BLaER1 treated with 17β-estradiol and CSF1 and Interleukin-3, amounts not matched to agents 10 nM and 100 nM (cell line): ENCODE measurements around the gene PTPRJ.
A peak's percentile ranks its signal among the peaks of the same experiment; 100 is the strongest.

Experiments used
- H3K27ac ChIP-seq, 11 experiments: shearing (Covaris generic); formaldehyde crosslinking; 2 replicates each; pipeline ENCODE4 v1.8.1; 2022
- H3K27me3 ChIP-seq, 11 experiments: shearing (Covaris generic); formaldehyde crosslinking; 2 replicates each; pipeline ENCODE4 v1.8.1; 2022
- H3K36me3 ChIP-seq, 11 experiments: shearing (Covaris generic); formaldehyde crosslinking; 2 replicates each; pipeline ENCODE4 v1.8.1; 2022
- H3K4me1 ChIP-seq, 10 experiments: shearing (Covaris generic); formaldehyde crosslinking; 2 replicates each; pipeline ENCODE4 v1.8.1; 2022
- H3K4me2 ChIP-seq, 11 experiments: shearing (Covaris generic); formaldehyde crosslinking; 2 replicates each; pipeline ENCODE4 v1.8.1; 2022
- H3K4me3 ChIP-seq, 10 experiments: shearing (Covaris generic); formaldehyde crosslinking; 2 replicates each; pipeline ENCODE4 v1.8.1; 2022
- H3K9ac ChIP-seq, 11 experiments: shearing (Covaris generic); formaldehyde crosslinking; 2 replicates each; pipeline ENCODE4 v1.8.1; 2022
- H3K9me3 ChIP-seq, 11 experiments: shearing (Covaris generic); formaldehyde crosslinking; replicated peaks in 1 of 11; 2 replicates each; pipeline ENCODE4 v1.8.1; 2022
- H4K20me1 ChIP-seq, 11 experiments: shearing (Covaris generic); formaldehyde crosslinking; 2 replicates each; pipeline ENCODE4 v1.8.1; 2022
- Cebpa-rat ChIP-seq, 11 experiments: shearing (Covaris generic); IDR thresholded peaks; 2 replicates each; pipeline ENCODE4 v1.8.1; 2022

Gene PTPRJ

DNA sequence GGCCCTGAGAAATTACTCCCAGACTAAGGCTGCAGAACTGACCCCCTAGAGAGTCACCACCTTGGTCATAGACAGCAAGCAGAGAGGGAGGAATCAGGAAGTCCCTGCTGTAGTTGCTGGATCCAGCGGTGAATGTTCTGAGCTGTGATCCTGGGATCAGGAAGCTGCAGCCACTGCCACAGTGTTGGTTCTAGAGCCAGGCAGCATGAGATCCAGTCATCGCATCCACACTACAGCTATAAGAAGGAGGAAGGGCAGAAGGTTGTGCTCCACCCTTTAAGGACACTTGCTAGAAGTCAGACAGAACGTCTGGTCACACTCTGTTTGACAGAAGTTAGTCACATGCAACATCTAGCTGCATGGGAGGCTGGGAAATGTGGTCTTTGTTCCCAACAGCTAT lies 131.5 kb downstream of the PTPRJ start:
- H3K36me3 ChIP-seq: peaks cover 16 to 57% (median 38%) of the 10 kb centered on the region in 11 experiments; a peak in 21 of 22 replicates
- H3K4me2 ChIP-seq: peak overlapping the region; percentile 33 to 75 (median 50)
- no peaks in the 10 kb centered on the region for H3K27me3 ChIP-seq
- H3K4me1 ChIP-seq: peaks cover 48 to 58% (median 49%) of the 10 kb centered on the region in 10 experiments
- peaks cover 22 to 47% (median 43%) of the 10 kb centered on the region in 11 experiments for H3K9me3 ChIP-seq
- H3K27ac ChIP-seq: peak overlapping the region in 7 of 11 experiments; percentile 2 to 57 (median 25); a peak in 10 of 22 replicates
- H3K9ac ChIP-seq: 0 out of 22 replicates have a peak overlapping the region, but pooled peaks of 1 of the 11 experiments have one; percentile 18
- TF ChIP-seq Cebpa-rat (IDR thresholded peaks at IDR 0.05): no peak
- H4K20me1 ChIP-seq: peaks cover 0 to 94% (median 7%) of the 10 kb centered on the region in 11 experiments; a peak in 11 of 22 replicates
- H3K4me3 ChIP-seq: no peak overlapping the region

DNA sequence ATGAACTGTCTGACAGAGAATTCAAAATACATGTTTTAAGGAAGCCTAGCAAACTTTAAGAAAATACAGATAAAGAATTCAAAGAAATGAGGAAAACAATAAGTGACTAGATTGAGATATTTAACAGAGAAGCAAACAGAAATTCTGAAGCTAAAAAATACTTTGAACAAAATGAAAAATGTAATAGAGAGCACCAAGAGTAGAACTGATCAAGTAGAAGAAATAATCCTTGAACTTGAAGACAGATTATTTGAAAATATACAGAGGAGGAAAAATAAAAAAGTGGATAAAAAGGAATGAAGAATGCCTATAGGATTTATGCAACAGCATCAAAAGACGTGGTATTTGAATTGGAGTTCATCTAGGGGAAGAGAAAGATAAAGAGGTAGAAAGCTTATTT lies 134.4 kb downstream of the PTPRJ start:
- Histone ChIP-seq H3K27ac (no peak overlapping the region), H3K4me2 (no peak overlapping the region), H3K36me3 (peaks cover 16 to 85% (median 53%) of the 10 kb centered on the region in 11 experiments; a peak in 21 of 22 replicates), H3K4me1 (peaks cover 20 to 31% (median 24%) of the 10 kb centered on the region in 10 experiments), H3K4me3 (peak overlapping the region in 1 of 10 experiments; percentile 10; a peak in 2 of 20 replicates), H3K9me3 (peaks cover 22 to 59% (median 46%) of the 10 kb centered on the region in 11 experiments), H3K27me3 (no peaks in the 10 kb centered on the region), H3K9ac (no peak overlapping the region), H4K20me1 (peaks cover 0 to 94% (median 0%) of the 10 kb centered on the region in 11 experiments; a peak in 6 of 22 replicates)
- no peak for TF ChIP-seq Cebpa-rat (IDR thresholded peaks at IDR 0.05)

DNA sequence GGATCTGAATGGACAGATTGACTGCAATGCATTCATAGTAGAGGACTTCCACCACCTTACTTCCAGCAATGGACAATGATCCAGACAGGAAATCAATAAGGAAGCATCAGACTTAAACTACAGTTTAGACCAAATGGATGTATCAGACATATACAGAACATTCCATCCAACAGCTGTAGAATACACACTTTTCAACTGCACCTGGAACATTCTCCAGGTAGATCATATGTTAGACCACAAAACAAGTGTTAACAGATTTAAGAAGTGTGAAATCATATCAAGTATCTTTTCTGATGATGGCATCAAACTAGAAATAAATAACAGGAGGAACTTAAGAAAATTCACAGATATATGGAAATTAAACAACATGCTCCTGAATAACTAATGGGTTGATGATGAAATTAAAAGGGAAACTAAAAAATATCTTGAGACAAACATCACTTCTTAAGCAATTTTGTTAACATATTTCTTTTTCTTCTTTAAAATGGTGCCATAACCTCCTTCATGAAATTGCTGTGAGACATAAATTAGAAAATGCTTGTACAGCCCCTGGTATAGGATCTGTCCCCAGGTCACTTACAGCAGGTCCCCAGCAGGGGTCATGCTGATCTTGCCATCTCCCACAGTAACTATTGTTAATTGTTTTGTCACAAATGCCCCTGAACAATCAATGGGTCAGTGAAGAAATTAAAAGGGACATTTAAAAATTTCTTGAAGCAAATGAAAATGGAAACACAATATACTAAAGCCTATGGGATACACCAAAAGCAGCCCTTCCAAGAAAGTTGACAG lies 136.3 kb downstream of the PTPRJ start:
- H4K20me1 ChIP-seq: peaks cover 0 to 96% (median 0%) of the 10 kb centered on the region in 11 experiments; a peak in 6 of 22 replicates
- no peaks in the 10 kb centered on the region for H3K27me3 ChIP-seq
- H3K9me3 ChIP-seq: peaks cover 22 to 62% (median 46%) of the 10 kb centered on the region in 11 experiments
- H3K9ac ChIP-seq: no peak overlapping the region
- H3K4me1 ChIP-seq: peaks cover 7 to 12% (median 9%) of the 10 kb centered on the region in 10 experiments
- H3K4me2 ChIP-seq: no peak overlapping the region
- no peak for TF ChIP-seq Cebpa-rat (IDR thresholded peaks at IDR 0.05)
- H3K27ac ChIP-seq: no peak overlapping the region
- H3K36me3 ChIP-seq: peaks cover 16 to 99% (median 67%) of the 10 kb centered on the region in 11 experiments; a peak in 21 of 22 replicates
- H3K4me3 ChIP-seq: no peak overlapping the region

DNA sequence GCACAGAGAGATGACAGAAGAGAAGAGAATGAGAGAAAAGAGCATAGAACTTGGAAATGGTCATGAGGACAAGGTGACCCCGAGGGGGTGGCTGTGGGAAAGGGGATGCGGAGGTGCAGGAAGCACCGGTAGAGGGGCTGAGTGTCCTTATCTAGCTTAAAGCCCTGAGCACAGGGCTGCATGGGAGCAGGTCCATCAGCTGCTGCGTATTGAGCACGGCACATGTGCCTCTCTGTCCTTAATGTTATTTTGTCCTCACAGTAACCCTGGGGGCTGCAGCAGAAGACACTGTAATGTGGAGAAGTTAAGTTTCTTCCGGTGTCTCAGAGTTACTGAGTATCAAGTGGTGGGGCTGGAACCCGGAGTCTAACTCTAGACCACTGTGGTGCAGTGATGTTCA lies 141.9 kb downstream of the PTPRJ start:
- no peak overlapping the region for H3K27ac ChIP-seq
- H3K27me3 ChIP-seq: no peaks in the 10 kb centered on the region
- TF ChIP-seq Cebpa-rat (IDR thresholded peaks at IDR 0.05): no peak
- H3K4me2 ChIP-seq: no peak overlapping the region
- peaks cover 0 to 100% (median 0%) of the 10 kb centered on the region in 11 experiments; a peak in 8 of 22 replicates for H4K20me1 ChIP-seq
- no peak overlapping the region for H3K9ac ChIP-seq
- H3K9me3 ChIP-seq: peaks cover 0 to 19% (median 0%) of the 10 kb centered on the region in 11 experiments; a peak in 6 of 22 replicates
- H3K36me3 ChIP-seq: peaks cover 0 to 100% (median 65%) of the 10 kb centered on the region in 11 experiments; a peak in 20 of 22 replicates
- H3K4me3 ChIP-seq: no peak overlapping the region
- H3K4me1 ChIP-seq: peaks cover 4 to 41% (median 38%) of the 10 kb centered on the region in 10 experiments; a peak in 17 of 20 replicates

DNA sequence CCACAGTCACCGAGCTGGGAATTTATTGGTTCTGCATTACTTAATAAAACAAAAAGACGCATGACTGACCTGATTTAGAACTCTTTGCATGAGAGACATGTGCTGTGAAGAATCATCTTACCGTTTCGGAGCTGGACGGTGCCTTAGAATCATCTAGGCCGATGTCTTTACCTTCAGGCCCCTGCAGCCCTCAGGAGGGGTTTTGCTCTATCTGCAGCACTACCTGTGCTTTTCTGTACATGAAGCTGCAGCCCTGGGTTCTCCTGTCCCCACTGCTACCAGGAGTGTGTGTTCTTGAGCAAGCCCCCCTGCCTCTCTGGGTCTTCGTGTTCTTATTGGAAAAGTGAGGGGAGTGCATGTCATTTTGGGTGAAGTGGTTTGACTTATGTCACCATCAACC lies 142.3 kb downstream of the PTPRJ start:
- TF ChIP-seq Cebpa-rat (IDR thresholded peaks at IDR 0.05): no peak
- peaks cover 0 to 19% (median 0%) of the 10 kb centered on the region in 11 experiments; a peak in 6 of 22 replicates for H3K9me3 ChIP-seq
- H4K20me1 ChIP-seq: peaks cover 0 to 100% (median 0%) of the 10 kb centered on the region in 11 experiments; a peak in 8 of 22 replicates
- peaks cover 4 to 45% (median 43%) of the 10 kb centered on the region in 10 experiments; a peak in 18 of 20 replicates for H3K4me1 ChIP-seq
- H3K36me3 ChIP-seq: peaks cover 0 to 100% (median 68%) of the 10 kb centered on the region in 11 experiments; a peak in 20 of 22 replicates
- H3K27me3 ChIP-seq: no peaks in the 10 kb centered on the region
- no peak overlapping the region for H3K4me2 ChIP-seq
- no peak overlapping the region for H3K27ac ChIP-seq
- H3K4me3 ChIP-seq: no peak overlapping the region
- no peak overlapping the region for H3K9ac ChIP-seq

DNA sequence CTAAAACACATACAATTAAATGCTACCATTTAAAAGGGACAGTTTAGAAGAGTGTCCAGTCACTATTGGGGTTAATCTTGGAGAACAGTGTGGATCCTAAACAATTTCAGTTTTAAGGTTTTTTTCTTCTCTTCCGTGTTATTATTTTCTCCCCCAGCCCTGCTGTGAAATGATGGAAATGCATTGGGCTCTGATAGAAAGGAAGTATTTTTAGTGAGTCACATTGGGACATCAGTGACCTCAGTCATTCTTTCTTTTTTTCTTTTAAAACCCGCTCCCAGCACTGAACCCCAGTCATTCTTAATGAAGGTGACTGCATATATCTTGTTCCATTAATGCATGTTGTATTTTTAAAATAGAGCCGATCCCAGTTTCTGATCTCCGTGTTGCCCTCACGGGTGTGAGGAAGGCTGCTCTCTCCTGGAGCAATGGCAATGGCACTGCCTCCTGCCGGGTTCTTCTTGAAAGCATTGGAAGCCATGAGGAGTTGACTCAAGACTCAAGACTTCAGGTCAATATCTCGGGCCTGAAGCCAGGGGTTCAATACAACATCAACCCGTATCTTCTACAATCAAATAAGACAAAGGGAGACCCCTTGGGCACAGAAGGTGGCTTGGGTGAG lies 143.0 kb downstream of the PTPRJ start:
- peaks cover 0 to 100% (median 0%) of the 10 kb centered on the region in 11 experiments; a peak in 8 of 22 replicates for H4K20me1 ChIP-seq
- H3K4me3 ChIP-seq: no peak overlapping the region
- H3K36me3 ChIP-seq: peaks cover 0 to 100% (median 69%) of the 10 kb centered on the region in 11 experiments; a peak in 20 of 22 replicates
- peaks cover 0 to 15% (median 0%) of the 10 kb centered on the region in 11 experiments; a peak in 5 of 22 replicates for H3K9me3 ChIP-seq
- peak overlapping the region in 8 of 11 experiments; percentile 21 to 66 (median 56); a peak in 13 of 22 replicates for H3K4me2 ChIP-seq
- H3K27ac ChIP-seq: no peak overlapping the region
- H3K27me3 ChIP-seq: no peaks in the 10 kb centered on the region
- H3K4me1 ChIP-seq: peaks cover 4 to 53% (median 49%) of the 10 kb centered on the region in 10 experiments; a peak in 19 of 20 replicates
- H3K9ac ChIP-seq: no peak overlapping the region
- TF ChIP-seq Cebpa-rat (IDR thresholded peaks at IDR 0.05): no peak

DNA sequence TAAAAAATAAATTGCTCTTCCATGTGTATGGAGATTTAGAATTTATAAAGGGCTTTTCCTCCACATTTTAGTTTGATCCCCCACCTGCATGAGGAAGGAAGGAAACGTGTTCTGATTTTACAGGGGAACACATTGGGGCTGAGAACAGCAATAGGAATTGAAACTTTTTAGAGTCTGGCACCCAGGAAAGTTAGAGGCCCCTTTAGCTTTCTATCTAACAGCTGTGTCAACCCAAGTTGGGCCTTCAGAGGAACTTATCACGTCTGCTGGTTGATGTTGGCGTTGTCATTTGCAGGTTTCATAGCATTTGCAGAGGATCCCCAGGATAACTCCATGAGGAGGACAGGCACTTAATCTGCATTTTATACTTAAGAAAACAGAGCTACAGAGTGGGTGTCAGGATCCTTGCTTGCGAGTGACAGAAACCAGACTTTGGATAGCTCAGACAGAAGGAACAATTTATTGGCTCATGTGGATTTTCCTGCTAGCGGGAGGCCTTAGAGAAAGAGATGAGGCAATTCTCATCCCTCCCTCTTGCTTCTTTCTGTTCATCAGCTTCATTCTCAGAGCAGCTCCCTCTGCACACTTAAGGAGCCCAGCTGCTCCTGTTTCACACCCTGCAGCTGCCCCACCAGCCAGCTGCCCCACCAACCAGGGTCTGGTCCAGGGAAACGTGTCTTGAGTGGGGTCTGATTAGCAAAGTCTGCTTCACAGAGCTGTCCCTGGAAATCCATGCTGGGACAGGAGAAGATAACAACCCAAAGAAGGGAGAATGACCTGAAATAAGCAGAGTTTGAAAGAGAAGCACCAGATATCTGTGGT lies 143.8 kb downstream of the PTPRJ start:
- Histone ChIP-seq H3K9ac (no peak overlapping the region), H3K4me2 (peak overlapping the region in 8 of 11 experiments; percentile 21 to 66 (median 56); a peak in 15 of 22 replicates), H3K4me3 (no peak overlapping the region), H3K36me3 (peaks cover 4 to 100% (median 70%) of the 10 kb centered on the region in 11 experiments; a peak in 21 of 22 replicates), H3K27me3 (no peaks in the 10 kb centered on the region), H4K20me1 (peaks cover 0 to 100% (median 0%) of the 10 kb centered on the region in 11 experiments; a peak in 8 of 22 replicates), H3K9me3 (peaks cover 0 to 11% (median 3%) of the 10 kb centered on the region in 11 experiments; a peak in 5 of 22 replicates), H3K27ac (0 out of 22 replicates have a peak overlapping the region, but pooled peaks of 1 of the 11 experiments have one; percentile 12), H3K4me1 (peaks cover 11 to 60% (median 56%) of the 10 kb centered on the region in 10 experiments)
- no peak for TF ChIP-seq Cebpa-rat (IDR thresholded peaks at IDR 0.05)

DNA sequence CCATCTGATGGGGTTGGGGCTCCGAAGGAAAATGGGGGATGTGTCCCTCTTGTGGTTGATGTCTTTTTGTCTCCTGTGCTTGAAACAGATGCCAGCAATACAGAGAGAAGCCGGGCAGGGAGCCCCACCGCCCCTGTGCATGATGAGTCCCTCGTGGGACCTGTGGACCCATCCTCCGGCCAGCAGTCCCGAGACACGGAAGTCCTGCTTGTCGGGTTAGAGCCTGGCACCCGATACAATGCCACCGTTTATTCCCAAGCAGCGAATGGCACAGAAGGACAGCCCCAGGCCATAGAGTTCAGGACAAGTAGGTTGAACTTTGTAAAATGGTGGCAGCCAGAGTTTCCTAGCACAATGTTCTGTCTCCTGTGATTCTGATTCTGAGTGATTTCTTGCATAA lies 144.5 kb downstream of the PTPRJ start:
- no peak overlapping the region for H3K4me3 ChIP-seq
- H3K4me2 ChIP-seq: peak overlapping the region in 7 of 11 experiments; percentile 39 to 66 (median 57); a peak in 13 of 22 replicates
- no peak overlapping the region for H3K9ac ChIP-seq
- H3K27ac ChIP-seq: no peak overlapping the region
- H3K4me1 ChIP-seq: peaks cover 18 to 68% (median 63%) of the 10 kb centered on the region in 10 experiments
- H3K36me3 ChIP-seq: peaks cover 10 to 100% (median 70%) of the 10 kb centered on the region in 11 experiments; a peak in 21 of 22 replicates
- H3K27me3 ChIP-seq: no peaks in the 10 kb centered on the region
- TF ChIP-seq Cebpa-rat (IDR thresholded peaks at IDR 0.05): no peak
- H3K9me3 ChIP-seq: peaks cover 0 to 14% (median 4%) of the 10 kb centered on the region in 11 experiments; a peak in 4 of 22 replicates
- H4K20me1 ChIP-seq: peaks cover 0 to 100% (median 0%) of the 10 kb centered on the region in 11 experiments; a peak in 8 of 22 replicates
